Ishikawa (cell line): Measurements from ENCODE around the gene KCNK10.

ENCODE experiments used
- CEBPB ChIP-seq: IDR thresholded peaks from 2 replicates; pipeline ENCODE4 v1.6.1; 2012
- CREB1 ChIP-seq: IDR thresholded peaks from 2 replicates; pipeline ENCODE4 v1.6.1; 2012; ENCODE audit warnings: low read depth
- EP300 ChIP-seq: IDR thresholded peaks from 2 replicates; pipeline ENCODE4 v1.6.1; 2012; ENCODE audit warnings: borderline replicate concordance
- FOXM1 ChIP-seq: IDR thresholded peaks from 2 replicates; pipeline ENCODE4 v1.6.1; 2012; ENCODE audit warnings: low read depth, borderline replicate concordance
- RAD21 ChIP-seq: IDR thresholded peaks from 2 replicates; pipeline ENCODE4 v1.6.1; 2012; ENCODE audit warnings: low read depth
- TAF1 ChIP-seq: IDR thresholded peaks from 2 replicates; pipeline ENCODE4 v1.6.1; 2012; ENCODE audit warnings: low read depth, mild to moderate bottlenecking
- TCF12 ChIP-seq: IDR thresholded peaks from 2 replicates; pipeline ENCODE4 v1.6.1; 2012; ENCODE audit warnings: low read depth
- TEAD4 ChIP-seq: IDR thresholded peaks from 2 replicates; pipeline ENCODE4 v1.6.1; 2012
- YY1 ChIP-seq: IDR thresholded peaks from 2 replicates; pipeline ENCODE4 v1.6.1; 2012; ENCODE audit warnings: low read depth
- TF ChIP-seq, protein P1 (sequence below): IDR thresholded peaks from 2 replicates; pipeline ENCODE4 v1.6.1; 2012
- TF ChIP-seq, protein P2 (sequence below): IDR thresholded peaks from 2 replicates; pipeline ENCODE4 v1.6.1; 2012; ENCODE audit warnings: low read depth, mild to moderate bottlenecking
- TF ChIP-seq, protein P3 (sequence below): IDR thresholded peaks from 2 replicates; pipeline ENCODE4 v1.6.1; 2012

DNA sequence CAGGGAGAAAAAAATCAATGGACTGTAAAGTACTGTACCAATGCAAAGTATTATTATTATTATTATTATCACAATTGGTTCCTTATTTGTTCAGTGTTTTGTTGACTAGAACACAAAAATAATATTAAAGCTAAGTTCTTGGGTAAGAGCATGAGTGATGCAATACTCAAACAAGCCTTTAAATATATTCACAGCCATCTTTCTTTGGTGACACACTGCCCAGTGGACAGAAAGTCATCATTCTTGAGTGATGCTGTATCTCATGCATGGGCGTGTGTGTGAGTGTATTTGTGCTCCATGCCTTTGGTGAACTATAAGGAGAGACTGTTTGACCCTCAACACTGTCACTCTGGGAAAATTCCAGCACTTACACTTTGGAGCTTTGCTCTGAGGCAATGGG, 93.6 kb downstream of the KCNK10 start:
- no peak for TF ChIP-seq EP300
- no peak for TF ChIP-seq TAF1
- no peak for TF ChIP-seq TEAD4
- TF ChIP-seq RAD21 = no peak
- no peak for TF ChIP-seq CEBPB
- no peak for TF ChIP-seq YY1
- TF ChIP-seq, protein P1, sequence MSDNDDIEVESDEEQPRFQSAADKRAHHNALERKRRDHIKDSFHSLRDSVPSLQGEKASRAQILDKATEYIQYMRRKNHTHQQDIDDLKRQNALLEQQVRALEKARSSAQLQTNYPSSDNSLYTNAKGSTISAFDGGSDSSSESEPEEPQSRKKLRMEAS = no peak
- TF ChIP-seq, protein P2, sequence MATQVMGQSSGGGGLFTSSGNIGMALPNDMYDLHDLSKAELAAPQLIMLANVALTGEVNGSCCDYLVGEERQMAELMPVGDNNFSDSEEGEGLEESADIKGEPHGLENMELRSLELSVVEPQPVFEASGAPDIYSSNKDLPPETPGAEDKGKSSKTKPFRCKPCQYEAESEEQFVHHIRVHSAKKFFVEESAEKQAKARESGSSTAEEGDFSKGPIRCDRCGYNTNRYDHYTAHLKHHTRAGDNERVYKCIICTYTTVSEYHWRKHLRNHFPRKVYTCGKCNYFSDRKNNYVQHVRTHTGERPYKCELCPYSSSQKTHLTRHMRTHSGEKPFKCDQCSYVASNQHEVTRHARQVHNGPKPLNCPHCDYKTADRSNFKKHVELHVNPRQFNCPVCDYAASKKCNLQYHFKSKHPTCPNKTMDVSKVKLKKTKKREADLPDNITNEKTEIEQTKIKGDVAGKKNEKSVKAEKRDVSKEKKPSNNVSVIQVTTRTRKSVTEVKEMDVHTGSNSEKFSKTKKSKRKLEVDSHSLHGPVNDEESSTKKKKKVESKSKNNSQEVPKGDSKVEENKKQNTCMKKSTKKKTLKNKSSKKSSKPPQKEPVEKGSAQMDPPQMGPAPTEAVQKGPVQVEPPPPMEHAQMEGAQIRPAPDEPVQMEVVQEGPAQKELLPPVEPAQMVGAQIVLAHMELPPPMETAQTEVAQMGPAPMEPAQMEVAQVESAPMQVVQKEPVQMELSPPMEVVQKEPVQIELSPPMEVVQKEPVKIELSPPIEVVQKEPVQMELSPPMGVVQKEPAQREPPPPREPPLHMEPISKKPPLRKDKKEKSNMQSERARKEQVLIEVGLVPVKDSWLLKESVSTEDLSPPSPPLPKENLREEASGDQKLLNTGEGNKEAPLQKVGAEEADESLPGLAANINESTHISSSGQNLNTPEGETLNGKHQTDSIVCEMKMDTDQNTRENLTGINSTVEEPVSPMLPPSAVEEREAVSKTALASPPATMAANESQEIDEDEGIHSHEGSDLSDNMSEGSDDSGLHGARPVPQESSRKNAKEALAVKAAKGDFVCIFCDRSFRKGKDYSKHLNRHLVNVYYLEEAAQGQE = no peak
- TF ChIP-seq, protein P3, sequence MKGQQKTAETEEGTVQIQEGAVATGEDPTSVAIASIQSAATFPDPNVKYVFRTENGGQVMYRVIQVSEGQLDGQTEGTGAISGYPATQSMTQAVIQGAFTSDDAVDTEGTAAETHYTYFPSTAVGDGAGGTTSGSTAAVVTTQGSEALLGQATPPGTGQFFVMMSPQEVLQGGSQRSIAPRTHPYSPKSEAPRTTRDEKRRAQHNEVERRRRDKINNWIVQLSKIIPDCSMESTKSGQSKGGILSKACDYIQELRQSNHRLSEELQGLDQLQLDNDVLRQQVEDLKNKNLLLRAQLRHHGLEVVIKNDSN = no peak
- TF ChIP-seq CREB1 = no peak
- TF ChIP-seq FOXM1 = no peak
- no peak for TF ChIP-seq TCF12
